Astrocyte (in vitro differentiated cells and primary cell): ENCODE measurements around the gene SELENOF. TPM values are rescaled to one million over a fixed set of nuclear protein-coding genes. Genes with fewer than 3 reads are reported as not detected.

Source experiments
- DNase-seq: peaks from one replicate; pipeline ENCODE4 v3.0.0-alpha.2; 2010; ENCODE audit warnings: low read depth
- FAIRE-seq: peaks from 2 replicates; lab custom pipeline; 2011; peaks lifted over from hg19 to GRCh38; lab: Jason Lieb, UNC
- H2AFZ ChIP-seq: 2 replicates; pipeline ENCODE4 v1.6.0; 2012; ENCODE audit warnings: low read depth, low read length, inconsistent platforms
- H3K27ac ChIP-seq: 2 replicates; pipeline ENCODE4 v1.5.1; 2011; ENCODE audit warnings: low read depth, low read length, inconsistent platforms
- H3K27me3 ChIP-seq: 2 replicates; pipeline ENCODE4 v1.6.0; 2011; ENCODE audit warnings: low read length, inconsistent platforms; ENCODE audit not compliant: insufficient read depth
- H3K36me3 ChIP-seq: 2 replicates; pipeline ENCODE4 v1.5.1; 2011; ENCODE audit warnings: low read length, inconsistent platforms; ENCODE audit not compliant: insufficient read depth
- H3K4me1 ChIP-seq: 2 replicates; pipeline ENCODE4 v1.5.1; 2011; ENCODE audit warnings: low read length, inconsistent platforms; ENCODE audit not compliant: insufficient read depth
- H3K4me2 ChIP-seq: 2 replicates; pipeline ENCODE4 v1.6.0; 2012; ENCODE audit warnings: low read length, inconsistent platforms
- H3K4me3 ChIP-seq: 2 replicates; pipeline ENCODE4 v1.5.1; 2011; ENCODE audit warnings: low read depth, mild to moderate bottlenecking, low read length, inconsistent platforms; ENCODE audit not compliant: insufficient read depth
- H3K79me2 ChIP-seq: 2 replicates; pipeline ENCODE4 v1.6.0; 2012; ENCODE audit warnings: mild to moderate bottlenecking, low read length, inconsistent platforms; ENCODE audit not compliant: insufficient read depth
- H3K9ac ChIP-seq: 2 replicates; pipeline ENCODE4 v1.6.0; 2012; ENCODE audit warnings: mild to moderate bottlenecking, low read length, inconsistent platforms
- H3K9me3 ChIP-seq: 2 replicates; pipeline ENCODE4 v1.5.1; 2012; ENCODE audit warnings: low read depth, mild to moderate bottlenecking, low read length, inconsistent platforms; ENCODE audit not compliant: insufficient read depth
- H4K20me1 ChIP-seq: 2 replicates; pipeline ENCODE4 v1.6.0; 2012; ENCODE audit warnings: low read length, inconsistent platforms; ENCODE audit not compliant: insufficient read depth
- H3K27ac Mint-ChIP-seq: one replicate; pipeline ENCODE4 v1.8.0; 2021; ENCODE audit warnings: mild to moderate bottlenecking, mixed read lengths; ENCODE audit not compliant: unreplicated experiment
- H3K27me3 Mint-ChIP-seq: one replicate; pipeline ENCODE4 v1.8.0; 2021; ENCODE audit warnings: low read depth, mixed read lengths; ENCODE audit not compliant: unreplicated experiment
- H3K36me3 Mint-ChIP-seq: one replicate; pipeline ENCODE4 v1.8.0; 2021; ENCODE audit warnings: low read depth, mixed read lengths; ENCODE audit not compliant: unreplicated experiment
- H3K4me1 Mint-ChIP-seq: one replicate; pipeline ENCODE4 v1.8.0; 2021; ENCODE audit warnings: low read depth, mixed read lengths; ENCODE audit not compliant: unreplicated experiment
- H3K4me3 Mint-ChIP-seq: one replicate; pipeline ENCODE4 v1.8.0; 2021; ENCODE audit warnings: mild to moderate bottlenecking, moderate library complexity, mixed read lengths; ENCODE audit not compliant: unreplicated experiment
- H3K9me3 Mint-ChIP-seq: one replicate; pipeline ENCODE4 v1.8.0; 2021; ENCODE audit warnings: mild to moderate bottlenecking, mixed read lengths; ENCODE audit not compliant: unreplicated experiment
- CTCF ChIP-seq: IDR thresholded peaks from 2 replicates; pipeline ENCODE4 v1.5.1; 2011; ENCODE audit warnings: low read depth, mild to moderate bottlenecking, inconsistent platforms, low read length, moderate library complexity; ENCODE audit not compliant: insufficient read depth
- EZH2 ChIP-seq: IDR thresholded peaks from 2 replicates; pipeline ENCODE4 v1.6.1; 2012; ENCODE audit warnings: mild to moderate bottlenecking, low read length, inconsistent platforms; ENCODE audit not compliant: insufficient read depth
- total RNA-seq: library from RNA; stranded (reverse); gene quantifications from 2 replicates; pipeline ENCODE4 v1.2.1, GENCODE V29; 2021

Gene SELENOF
- total RNA-seq, 1 donor from 2014 or later: 193 TPM

GRCh38 chr1:86957221-86957620 lies 43.3 kb upstream of the SELENOF start:
- DNase-seq (no peak), FAIRE-seq (no peak)
- Histone ChIP-seq H3K36me3 (no peaks in the 10 kb centered on the region), H3K4me1 (no peaks in the 10 kb centered on the region), H3K4me3 (no peak overlapping the region), H4K20me1 (peaks cover 8% of the 10 kb centered on the region), H3K79me2 (peaks cover 15% of the 10 kb centered on the region), H3K4me2 (no peak overlapping the region), H3K27ac (no peak overlapping the region), H3K27me3 (no peaks in the 10 kb centered on the region), H2AFZ (no peak overlapping the region), H3K9me3 (no peaks in the 10 kb centered on the region), H3K9ac (no peak overlapping the region)
- Mint-ChIP-seq H3K4me1 (no peaks in the 10 kb centered on the region), H3K27me3 (no peaks in the 10 kb centered on the region), H3K4me3 (no peak overlapping the region), H3K9me3 (no peaks in the 10 kb centered on the region), H3K27ac (no peak overlapping the region), H3K36me3 (peaks cover 3% of the 10 kb centered on the region)
- no peak for TF ChIP-seq EZH2
- TF ChIP-seq CTCF: no peak

GRCh38 chr1:86956221-86956620 lies 42.3 kb upstream of the SELENOF start:
- DNase-seq: no peak
- H4K20me1 ChIP-seq: peaks cover 12% of the 10 kb centered on the region
- no peak overlapping the region for H3K4me3 ChIP-seq
- H3K9me3 ChIP-seq: no peaks in the 10 kb centered on the region
- Mint-ChIP-seq H3K36me3 (peaks cover 3% of the 10 kb centered on the region), H3K4me1 (peaks cover 5% of the 10 kb centered on the region), H3K4me3 (no peak overlapping the region), H3K27ac (no peak overlapping the region), H3K27me3 (no peaks in the 10 kb centered on the region), H3K9me3 (no peaks in the 10 kb centered on the region)
- H2AFZ ChIP-seq: no peak overlapping the region
- no peak overlapping the region for H3K4me2 ChIP-seq
- H3K27ac ChIP-seq: no peak overlapping the region
- H3K36me3 ChIP-seq: no peaks in the 10 kb centered on the region
- TF ChIP-seq CTCF: no peak
- no peak for TF ChIP-seq EZH2
- no peak overlapping the region for H3K9ac ChIP-seq
- H3K27me3 ChIP-seq: no peaks in the 10 kb centered on the region
- no peak for FAIRE-seq
- peaks cover 15% of the 10 kb centered on the region for H3K79me2 ChIP-seq
- no peaks in the 10 kb centered on the region for H3K4me1 ChIP-seq

GRCh38 chr1:86955678-86956077 lies 41.8 kb upstream of the SELENOF start:
- TF ChIP-seq EZH2 (no peak), CTCF (no peak)
- H3K9me3 Mint-ChIP-seq: no peaks in the 10 kb centered on the region
- no peaks in the 10 kb centered on the region for H3K27me3 Mint-ChIP-seq
- Histone ChIP-seq H3K4me3 (no peak overlapping the region), H3K79me2 (peaks cover 15% of the 10 kb centered on the region), H3K36me3 (no peaks in the 10 kb centered on the region), H3K9me3 (no peaks in the 10 kb centered on the region), H3K27ac (no peak overlapping the region), H3K4me1 (no peaks in the 10 kb centered on the region), H3K4me2 (no peak overlapping the region), H4K20me1 (peaks cover 14% of the 10 kb centered on the region), H3K9ac (no peak overlapping the region), H3K27me3 (no peaks in the 10 kb centered on the region), H2AFZ (no peak overlapping the region)
- peaks cover 3% of the 10 kb centered on the region for H3K36me3 Mint-ChIP-seq
- no peak overlapping the region for H3K4me3 Mint-ChIP-seq
- H3K4me1 Mint-ChIP-seq: peaks cover 10% of the 10 kb centered on the region
- FAIRE-seq (no peak), DNase-seq (no peak)
- no peak overlapping the region for H3K27ac Mint-ChIP-seq
